ENCODE data around the gene NCL. TPM values are rescaled to one million over a fixed set of nuclear protein-coding genes. Genes with fewer than 3 reads are reported as not detected.

Gene NCL
- total and polyA plus RNA-seq, 2 of the 13 experiments (the other 11 are each of a cell fraction or from before 2014, with no cell fraction given): 105 to 779 TPM

DNA sequence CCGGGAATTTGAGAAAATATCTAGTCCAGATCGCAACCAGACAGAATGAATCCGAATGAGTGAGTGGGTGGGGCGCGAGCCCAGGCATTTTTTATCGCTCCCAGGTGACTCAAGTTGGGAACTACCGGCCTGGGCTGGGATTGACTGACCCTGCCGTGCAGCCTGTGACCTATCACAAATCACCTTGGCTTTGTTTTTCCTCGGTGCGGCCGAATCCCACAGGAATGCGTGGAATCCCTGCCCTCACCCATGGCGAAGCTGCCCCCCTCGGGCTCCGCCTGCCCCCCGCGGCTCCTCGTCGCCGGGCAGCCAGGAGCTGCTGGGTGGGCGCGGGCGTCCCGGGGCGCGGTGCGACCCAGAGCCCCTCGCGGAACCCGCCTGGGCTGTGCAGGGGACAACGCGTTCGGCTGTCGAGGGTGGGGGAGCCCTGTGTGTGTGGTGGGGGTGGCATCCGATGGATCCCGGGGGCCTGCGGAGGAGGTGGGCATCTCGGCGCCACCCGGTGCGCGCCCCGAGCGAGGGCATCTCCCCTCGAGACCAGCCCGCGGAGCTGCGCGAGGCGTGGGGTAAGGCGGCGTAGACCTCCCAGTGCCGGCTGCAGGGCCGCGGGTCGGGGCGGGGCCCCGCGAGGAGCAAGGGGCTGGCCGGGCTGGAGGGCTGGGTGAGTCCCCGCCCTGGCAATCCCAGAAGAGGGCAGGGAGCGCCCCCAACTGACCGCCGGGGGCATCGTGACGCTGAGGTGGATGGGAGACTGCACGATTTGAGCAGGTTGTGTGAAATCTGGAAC lies 52.3 kb downstream of the NCL start (continued):
- TF ChIP-seq, protein P1, sequence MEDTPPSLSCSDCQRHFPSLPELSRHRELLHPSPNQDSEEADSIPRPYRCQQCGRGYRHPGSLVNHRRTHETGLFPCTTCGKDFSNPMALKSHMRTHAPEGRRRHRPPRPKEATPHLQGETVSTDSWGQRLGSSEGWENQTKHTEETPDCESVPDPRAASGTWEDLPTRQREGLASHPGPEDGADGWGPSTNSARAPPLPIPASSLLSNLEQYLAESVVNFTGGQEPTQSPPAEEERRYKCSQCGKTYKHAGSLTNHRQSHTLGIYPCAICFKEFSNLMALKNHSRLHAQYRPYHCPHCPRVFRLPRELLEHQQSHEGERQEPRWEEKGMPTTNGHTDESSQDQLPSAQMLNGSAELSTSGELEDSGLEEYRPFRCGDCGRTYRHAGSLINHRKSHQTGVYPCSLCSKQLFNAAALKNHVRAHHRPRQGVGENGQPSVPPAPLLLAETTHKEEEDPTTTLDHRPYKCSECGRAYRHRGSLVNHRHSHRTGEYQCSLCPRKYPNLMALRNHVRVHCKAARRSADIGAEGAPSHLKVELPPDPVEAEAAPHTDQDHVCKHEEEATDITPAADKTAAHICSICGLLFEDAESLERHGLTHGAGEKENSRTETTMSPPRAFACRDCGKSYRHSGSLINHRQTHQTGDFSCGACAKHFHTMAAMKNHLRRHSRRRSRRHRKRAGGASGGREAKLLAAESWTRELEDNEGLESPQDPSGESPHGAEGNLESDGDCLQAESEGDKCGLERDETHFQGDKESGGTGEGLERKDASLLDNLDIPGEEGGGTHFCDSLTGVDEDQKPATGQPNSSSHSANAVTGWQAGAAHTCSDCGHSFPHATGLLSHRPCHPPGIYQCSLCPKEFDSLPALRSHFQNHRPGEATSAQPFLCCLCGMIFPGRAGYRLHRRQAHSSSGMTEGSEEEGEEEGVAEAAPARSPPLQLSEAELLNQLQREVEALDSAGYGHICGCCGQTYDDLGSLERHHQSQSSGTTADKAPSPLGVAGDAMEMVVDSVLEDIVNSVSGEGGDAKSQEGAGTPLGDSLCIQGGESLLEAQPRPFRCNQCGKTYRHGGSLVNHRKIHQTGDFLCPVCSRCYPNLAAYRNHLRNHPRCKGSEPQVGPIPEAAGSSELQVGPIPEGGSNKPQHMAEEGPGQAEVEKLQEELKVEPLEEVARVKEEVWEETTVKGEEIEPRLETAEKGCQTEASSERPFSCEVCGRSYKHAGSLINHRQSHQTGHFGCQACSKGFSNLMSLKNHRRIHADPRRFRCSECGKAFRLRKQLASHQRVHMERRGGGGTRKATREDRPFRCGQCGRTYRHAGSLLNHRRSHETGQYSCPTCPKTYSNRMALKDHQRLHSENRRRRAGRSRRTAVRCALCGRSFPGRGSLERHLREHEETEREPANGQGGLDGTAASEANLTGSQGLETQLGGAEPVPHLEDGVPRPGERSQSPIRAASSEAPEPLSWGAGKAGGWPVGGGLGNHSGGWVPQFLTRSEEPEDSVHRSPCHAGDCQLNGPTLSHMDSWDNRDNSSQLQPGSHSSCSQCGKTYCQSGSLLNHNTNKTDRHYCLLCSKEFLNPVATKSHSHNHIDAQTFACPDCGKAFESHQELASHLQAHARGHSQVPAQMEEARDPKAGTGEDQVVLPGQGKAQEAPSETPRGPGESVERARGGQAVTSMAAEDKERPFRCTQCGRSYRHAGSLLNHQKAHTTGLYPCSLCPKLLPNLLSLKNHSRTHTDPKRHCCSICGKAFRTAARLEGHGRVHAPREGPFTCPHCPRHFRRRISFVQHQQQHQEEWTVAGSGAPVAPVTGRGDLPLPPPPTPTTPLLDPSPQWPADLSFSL (CRISPR knock-in tag; IDR thresholded peaks at IDR 0.05): no peak
- TF ChIP-seq ZNF354B (CRISPR knock-in tag; IDR thresholded peaks at IDR 0.05) (no peak), MTF2 (CRISPR knock-in tag; IDR thresholded peaks at IDR 0.05; ENCODE audit: borderline replicate concordance) (no peak), GLI4 (CRISPR knock-in tag; IDR thresholded peaks at IDR 0.05; ENCODE audit: borderline replicate concordance) (no peak), ARNTL (CRISPR knock-in tag; IDR thresholded peaks at IDR 0.05) (no peak), ZNF468 (CRISPR knock-in tag; IDR thresholded peaks at IDR 0.05) (no peak), RBFOX2 (IDR thresholded peaks at IDR 0.05; ENCODE audit: low read depth, low read length) (peak; percentile 57), ZFY (CRISPR knock-in tag; IDR thresholded peaks at IDR 0.05) (peak; percentile 64; the same call in 1 of the 2 replicates), ELF4 (CRISPR knock-in tag; IDR thresholded peaks at IDR 0.05; ENCODE audit: borderline replicate concordance) (no peak), ZBTB14 (CRISPR knock-in tag; IDR thresholded peaks at IDR 0.05) (no peak), SPEN (CRISPR knock-in tag; IDR thresholded peaks at IDR 0.05; ENCODE audit: low read depth) (peak; percentile 38), ARID2 (CRISPR knock-in tag; IDR thresholded peaks at IDR 0.05; ENCODE audit: borderline replicate concordance) (no peak), ZNF543 (CRISPR knock-in tag; IDR thresholded peaks at IDR 0.05) (no peak), SSRP1 (CRISPR knock-in tag; IDR thresholded peaks at IDR 0.05) (0 out of 2 replicates have a peak, but pooled peaks have one; percentile 61), PRDM4 (CRISPR knock-in tag; IDR thresholded peaks at IDR 0.05; ENCODE audit: borderline replicate concordance) (no peak), RNF2 (conservative IDR thresholded peaks at IDR 0.05; ENCODE audit: low read depth) (no peak; the same call in 1 of the 2 replicates)
- TF ChIP-seq, protein P2, sequence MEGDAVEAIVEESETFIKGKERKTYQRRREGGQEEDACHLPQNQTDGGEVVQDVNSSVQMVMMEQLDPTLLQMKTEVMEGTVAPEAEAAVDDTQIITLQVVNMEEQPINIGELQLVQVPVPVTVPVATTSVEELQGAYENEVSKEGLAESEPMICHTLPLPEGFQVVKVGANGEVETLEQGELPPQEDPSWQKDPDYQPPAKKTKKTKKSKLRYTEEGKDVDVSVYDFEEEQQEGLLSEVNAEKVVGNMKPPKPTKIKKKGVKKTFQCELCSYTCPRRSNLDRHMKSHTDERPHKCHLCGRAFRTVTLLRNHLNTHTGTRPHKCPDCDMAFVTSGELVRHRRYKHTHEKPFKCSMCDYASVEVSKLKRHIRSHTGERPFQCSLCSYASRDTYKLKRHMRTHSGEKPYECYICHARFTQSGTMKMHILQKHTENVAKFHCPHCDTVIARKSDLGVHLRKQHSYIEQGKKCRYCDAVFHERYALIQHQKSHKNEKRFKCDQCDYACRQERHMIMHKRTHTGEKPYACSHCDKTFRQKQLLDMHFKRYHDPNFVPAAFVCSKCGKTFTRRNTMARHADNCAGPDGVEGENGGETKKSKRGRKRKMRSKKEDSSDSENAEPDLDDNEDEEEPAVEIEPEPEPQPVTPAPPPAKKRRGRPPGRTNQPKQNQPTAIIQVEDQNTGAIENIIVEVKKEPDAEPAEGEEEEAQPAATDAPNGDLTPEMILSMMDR (CRISPR knock-in tag; IDR thresholded peaks at IDR 0.05): peak; percentile 98

All from HepG2 (cell line).